ENCODE measurements around the gene CDK5R2.
A peak's percentile ranks its signal among the peaks of the same experiment; 100 is the strongest.

CDK5R2 gene

GRCh38 chr2:218961651-218962570, 2.4 kb downstream of the CDK5R2 start:
- H3K4me1 ChIP-seq (ENCODE audit: control insufficient read depth, insufficient read depth, low read length) = peaks cover 28% of the 10 kb centered on the region
- peaks cover 63% of the 10 kb centered on the region for H3K27me3 ChIP-seq (ENCODE audit: control insufficient read depth, insufficient read depth, low read length, poor library complexity, severe bottlenecking)
- H3K27ac ChIP-seq (ENCODE audit: insufficient read depth, low read depth, low read length, poor library complexity, severe bottlenecking) = no peak overlapping the region
- 26% methylated on average over 31 to 34 of the region's 34 CpGs for WGBS, 2 experiments
- H3K9me3 ChIP-seq (ENCODE audit: control insufficient read depth, low read length) = no peaks in the 10 kb centered on the region
- no peaks in the 10 kb centered on the region for H3K36me3 ChIP-seq (ENCODE audit: control insufficient read depth, insufficient read depth, low read length)
- H3K4me3 ChIP-seq (ENCODE audit: insufficient read depth, low read depth, low read length) = no peak overlapping the region

- no peaks in the 10 kb centered on the region for H3K9me3 ChIP-seq (ENCODE audit: control insufficient read depth, low read length)
- H3K4me3 ChIP-seq (ENCODE audit: insufficient read depth, low read depth, low read length) = peak overlapping the region; percentile 51
- peak overlapping the region; percentile 77 for H3K27ac ChIP-seq (ENCODE audit: insufficient read depth, low read depth, low read length, poor library complexity, severe bottlenecking)
- no peaks in the 10 kb centered on the region for H3K36me3 ChIP-seq (ENCODE audit: control insufficient read depth, insufficient read depth, low read length)
- peaks cover 63% of the 10 kb centered on the region for H3K27me3 ChIP-seq (ENCODE audit: control insufficient read depth, insufficient read depth, low read length, poor library complexity, severe bottlenecking)
- 1% methylated on average over 42 of the region's 42 CpGs for WGBS, 2 experiments
- peaks cover 28% of the 10 kb centered on the region for H3K4me1 ChIP-seq (ENCODE audit: control insufficient read depth, insufficient read depth, low read length)
Observed at GRCh38 chr2:218962859-218963492, 3.5 kb downstream of the CDK5R2 start.

- no peaks in the 10 kb centered on the region for H3K9me3 ChIP-seq (ENCODE audit: control insufficient read depth, low read length)
- peak overlapping the region; percentile 0 for H3K4me3 ChIP-seq (ENCODE audit: insufficient read depth, low read depth, low read length)
- no peaks in the 10 kb centered on the region for H3K36me3 ChIP-seq (ENCODE audit: control insufficient read depth, insufficient read depth, low read length)
- peaks cover 28% of the 10 kb centered on the region for H3K4me1 ChIP-seq (ENCODE audit: control insufficient read depth, insufficient read depth, low read length)
- H3K27me3 ChIP-seq (ENCODE audit: control insufficient read depth, insufficient read depth, low read length, poor library complexity, severe bottlenecking) = peaks cover 63% of the 10 kb centered on the region
- WGBS, 2 experiments = 28 to 33% methylated on average over 5 of the region's 5 CpGs
- peak overlapping the region; percentile 77 for H3K27ac ChIP-seq (ENCODE audit: insufficient read depth, low read depth, low read length, poor library complexity, severe bottlenecking)
Observed at GRCh38 chr2:218963601-218964000, 4.1 kb downstream of the CDK5R2 start.

GRCh38 chr2:218964041-218964771, 4.7 kb downstream of the CDK5R2 start:
- H3K4me3 ChIP-seq (ENCODE audit: insufficient read depth, low read depth, low read length) = no peak overlapping the region
- no peaks in the 10 kb centered on the region for H3K36me3 ChIP-seq (ENCODE audit: control insufficient read depth, insufficient read depth, low read length)
- 72 to 76% methylated on average over 5 of the region's 5 CpGs for WGBS, 2 experiments
- peaks cover 60% of the 10 kb centered on the region for H3K27me3 ChIP-seq (ENCODE audit: control insufficient read depth, insufficient read depth, low read length, poor library complexity, severe bottlenecking)
- peaks cover 28% of the 10 kb centered on the region for H3K4me1 ChIP-seq (ENCODE audit: control insufficient read depth, insufficient read depth, low read length)
- peak overlapping the region; percentile 77 for H3K27ac ChIP-seq (ENCODE audit: insufficient read depth, low read depth, low read length, poor library complexity, severe bottlenecking)
- no peaks in the 10 kb centered on the region for H3K9me3 ChIP-seq (ENCODE audit: control insufficient read depth, low read length)

- no peaks in the 10 kb centered on the region for H3K36me3 ChIP-seq (ENCODE audit: control insufficient read depth, insufficient read depth, low read length)
- peaks cover 73% of the 10 kb centered on the region for H3K27me3 ChIP-seq (ENCODE audit: control insufficient read depth, insufficient read depth, low read length, poor library complexity, severe bottlenecking)
- H3K9me3 ChIP-seq (ENCODE audit: control insufficient read depth, low read length) = no peaks in the 10 kb centered on the region
- no peak overlapping the region for H3K4me3 ChIP-seq (ENCODE audit: insufficient read depth, low read depth, low read length)
- H3K27ac ChIP-seq (ENCODE audit: insufficient read depth, low read depth, low read length, poor library complexity, severe bottlenecking) = no peak overlapping the region
- H3K4me1 ChIP-seq (ENCODE audit: control insufficient read depth, insufficient read depth, low read length) = no peaks in the 10 kb centered on the region
- 30 to 37% methylated on average over 1 of the region's 1 CpG for WGBS, 2 experiments
Observed at GRCh38 chr2:218970894-218971293, 11.4 kb downstream of the CDK5R2 start.

GRCh38 chr2:218975060-218975777, 15.8 kb downstream of the CDK5R2 start:
- H3K9me3 ChIP-seq (ENCODE audit: control insufficient read depth, low read length) = no peaks in the 10 kb centered on the region
- no peaks in the 10 kb centered on the region for H3K4me1 ChIP-seq (ENCODE audit: control insufficient read depth, insufficient read depth, low read length)
- 66 to 76% methylated on average over 4 of the region's 4 CpGs for WGBS, 2 experiments
- H3K36me3 ChIP-seq (ENCODE audit: control insufficient read depth, insufficient read depth, low read length) = no peaks in the 10 kb centered on the region
- H3K27ac ChIP-seq (ENCODE audit: insufficient read depth, low read depth, low read length, poor library complexity, severe bottlenecking) = no peak overlapping the region
- H3K27me3 ChIP-seq (ENCODE audit: control insufficient read depth, insufficient read depth, low read length, poor library complexity, severe bottlenecking) = peaks cover 82% of the 10 kb centered on the region
- H3K4me3 ChIP-seq (ENCODE audit: insufficient read depth, low read depth, low read length) = no peak overlapping the region

- Histone ChIP-seq H3K4me3 (ENCODE audit: insufficient read depth, low read depth, low read length) (peak overlapping the region; percentile 18), H3K36me3 (ENCODE audit: control insufficient read depth, insufficient read depth, low read length) (no peaks in the 10 kb centered on the region), H3K27me3 (ENCODE audit: control insufficient read depth, insufficient read depth, low read length, poor library complexity, severe bottlenecking) (peaks cover 100% of the 10 kb centered on the region), H3K4me1 (ENCODE audit: control insufficient read depth, insufficient read depth, low read length) (peaks cover 11% of the 10 kb centered on the region), H3K9me3 (ENCODE audit: control insufficient read depth, low read length) (no peaks in the 10 kb centered on the region), H3K27ac (ENCODE audit: insufficient read depth, low read depth, low read length, poor library complexity, severe bottlenecking) (no peak overlapping the region)
- 3 to 4% methylated on average over 38 of the region's 39 CpGs for WGBS, 2 experiments
Observed at GRCh38 chr2:218979846-218980734, 20.6 kb downstream of the CDK5R2 start.

GRCh38 chr2:218980735-218981389, 21.4 kb downstream of the CDK5R2 start:
- Histone ChIP-seq H3K4me3 (ENCODE audit: insufficient read depth, low read depth, low read length) (no peak overlapping the region), H3K27ac (ENCODE audit: insufficient read depth, low read depth, low read length, poor library complexity, severe bottlenecking) (no peak overlapping the region), H3K27me3 (ENCODE audit: control insufficient read depth, insufficient read depth, low read length, poor library complexity, severe bottlenecking) (peaks cover 100% of the 10 kb centered on the region), H3K4me1 (ENCODE audit: control insufficient read depth, insufficient read depth, low read length) (peaks cover 17% of the 10 kb centered on the region), H3K9me3 (ENCODE audit: control insufficient read depth, low read length) (no peaks in the 10 kb centered on the region), H3K36me3 (ENCODE audit: control insufficient read depth, insufficient read depth, low read length) (no peaks in the 10 kb centered on the region)
- 3% methylated on average over 26 of the region's 26 CpGs for WGBS, 2 experiments

Data from ectodermal cell (in vitro differentiated cells).